ENCODE results near the gene VPS54. TPM values are rescaled to one million over a fixed set of nuclear protein-coding genes. Genes with fewer than 3 reads are reported as not detected.

The VPS54 gene
- polyA plus RNA-seq, 1 of the 3 experiments (the other 2 are of a cell fraction): 5.3 TPM

DNA sequence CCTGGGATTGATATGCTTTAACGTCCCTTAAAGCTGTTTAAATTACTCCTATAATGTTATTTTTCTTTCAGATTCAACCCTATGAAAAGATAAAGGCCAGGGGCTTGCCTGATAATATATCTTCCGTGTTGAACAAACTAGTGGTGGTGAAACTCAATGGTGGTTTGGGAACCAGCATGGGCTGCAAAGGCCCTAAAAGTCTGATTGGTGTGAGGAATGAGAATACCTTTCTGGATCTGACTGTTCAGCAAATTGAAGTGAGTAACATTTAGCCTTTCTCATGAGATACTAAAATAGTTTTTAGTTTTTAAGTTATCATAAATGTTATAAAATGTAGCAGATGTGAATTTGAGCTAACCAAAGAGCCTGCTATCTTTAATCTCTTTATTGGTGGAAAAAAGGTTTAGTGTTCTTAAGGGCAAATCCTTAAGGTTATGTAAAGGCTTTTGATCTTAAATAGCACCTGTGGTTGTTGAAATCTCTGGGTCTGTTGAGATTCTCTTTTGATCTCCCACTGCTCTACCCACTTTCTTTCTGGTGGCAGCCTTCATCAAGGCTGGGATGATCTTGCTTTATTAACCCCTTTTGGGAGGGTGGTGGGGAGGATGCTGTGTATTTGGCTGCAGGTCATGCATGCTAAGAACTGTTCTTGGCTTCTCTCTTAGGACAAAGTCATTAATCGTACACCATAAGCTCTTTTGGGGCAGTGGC, 136.7 kb downstream of the VPS54 start:
- no peaks in the 10 kb centered on the region for H3K9me2 ChIP-seq
- no peak overlapping the region for H3K4me2 ChIP-seq
- peaks cover 56 to 62% of the 10 kb centered on the region in 2 experiments for H3K36me3 ChIP-seq (replicated peaks in 1 of 2; ENCODE audit: control insufficient read depth in 1 of 2, insufficient read depth in 2 of 2, low read length in 1 of 2)
- H3F3A ChIP-seq (replicated peaks; ENCODE audit: insufficient read depth): peaks cover 4% of the 10 kb centered on the region
- H3K9me3 ChIP-seq: no peaks in the 10 kb centered on the region
- H2AFZ ChIP-seq (ENCODE audit: low read depth): no peak overlapping the region
- H3K4me3 ChIP-seq (ENCODE audit: low read depth in 2 of 2, low read length in 1 of 2): no peak overlapping the region
- TF ChIP-seq, protein P1, sequence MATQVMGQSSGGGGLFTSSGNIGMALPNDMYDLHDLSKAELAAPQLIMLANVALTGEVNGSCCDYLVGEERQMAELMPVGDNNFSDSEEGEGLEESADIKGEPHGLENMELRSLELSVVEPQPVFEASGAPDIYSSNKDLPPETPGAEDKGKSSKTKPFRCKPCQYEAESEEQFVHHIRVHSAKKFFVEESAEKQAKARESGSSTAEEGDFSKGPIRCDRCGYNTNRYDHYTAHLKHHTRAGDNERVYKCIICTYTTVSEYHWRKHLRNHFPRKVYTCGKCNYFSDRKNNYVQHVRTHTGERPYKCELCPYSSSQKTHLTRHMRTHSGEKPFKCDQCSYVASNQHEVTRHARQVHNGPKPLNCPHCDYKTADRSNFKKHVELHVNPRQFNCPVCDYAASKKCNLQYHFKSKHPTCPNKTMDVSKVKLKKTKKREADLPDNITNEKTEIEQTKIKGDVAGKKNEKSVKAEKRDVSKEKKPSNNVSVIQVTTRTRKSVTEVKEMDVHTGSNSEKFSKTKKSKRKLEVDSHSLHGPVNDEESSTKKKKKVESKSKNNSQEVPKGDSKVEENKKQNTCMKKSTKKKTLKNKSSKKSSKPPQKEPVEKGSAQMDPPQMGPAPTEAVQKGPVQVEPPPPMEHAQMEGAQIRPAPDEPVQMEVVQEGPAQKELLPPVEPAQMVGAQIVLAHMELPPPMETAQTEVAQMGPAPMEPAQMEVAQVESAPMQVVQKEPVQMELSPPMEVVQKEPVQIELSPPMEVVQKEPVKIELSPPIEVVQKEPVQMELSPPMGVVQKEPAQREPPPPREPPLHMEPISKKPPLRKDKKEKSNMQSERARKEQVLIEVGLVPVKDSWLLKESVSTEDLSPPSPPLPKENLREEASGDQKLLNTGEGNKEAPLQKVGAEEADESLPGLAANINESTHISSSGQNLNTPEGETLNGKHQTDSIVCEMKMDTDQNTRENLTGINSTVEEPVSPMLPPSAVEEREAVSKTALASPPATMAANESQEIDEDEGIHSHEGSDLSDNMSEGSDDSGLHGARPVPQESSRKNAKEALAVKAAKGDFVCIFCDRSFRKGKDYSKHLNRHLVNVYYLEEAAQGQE (IDR thresholded peaks at IDR 0.05; ENCODE audit: low read depth, low read length): no peak
- TF ChIP-seq NRF1 (IDR thresholded peaks at IDR 0.05; ENCODE audit: low read depth, low read length) (no peak), YY1 (IDR thresholded peaks at IDR 0.05; ENCODE audit: low read depth) (no peak), RFX5 (IDR thresholded peaks at IDR 0.05; ENCODE audit: low read length) (no peak), RXRA (IDR thresholded peaks at IDR 0.05; ENCODE audit: borderline replicate concordance, low read depth) (no peak)
- TF ChIP-seq, protein P2, sequence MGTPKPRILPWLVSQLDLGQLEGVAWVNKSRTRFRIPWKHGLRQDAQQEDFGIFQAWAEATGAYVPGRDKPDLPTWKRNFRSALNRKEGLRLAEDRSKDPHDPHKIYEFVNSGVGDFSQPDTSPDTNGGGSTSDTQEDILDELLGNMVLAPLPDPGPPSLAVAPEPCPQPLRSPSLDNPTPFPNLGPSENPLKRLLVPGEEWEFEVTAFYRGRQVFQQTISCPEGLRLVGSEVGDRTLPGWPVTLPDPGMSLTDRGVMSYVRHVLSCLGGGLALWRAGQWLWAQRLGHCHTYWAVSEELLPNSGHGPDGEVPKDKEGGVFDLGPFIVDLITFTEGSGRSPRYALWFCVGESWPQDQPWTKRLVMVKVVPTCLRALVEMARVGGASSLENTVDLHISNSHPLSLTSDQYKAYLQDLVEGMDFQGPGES (IDR thresholded peaks at IDR 0.05; ENCODE audit: low read depth, low read length): no peak
- H3K79me2 ChIP-seq (ENCODE audit: insufficient read depth): 0 out of 2 replicates have a peak, but pooled peaks cover 7% of the 10 kb centered on the region
- ChIA-PET POLR2A (no interaction called here), CTCF (interaction anchor here (1.5 kb wide), 1 partner anchor 21 kb away, joined by 4 read pairs; no protein-coding TSS in a partner anchor)
- no peaks in the 10 kb centered on the region for H3K4me1 ChIP-seq (ENCODE audit: control insufficient read depth in 1 of 2, insufficient read depth in 2 of 2, low read depth in 1 of 2, low read length in 1 of 2)
- no peak overlapping the region for H3K9ac ChIP-seq
- DNase-seq: no peak
- no peaks in the 10 kb centered on the region for H4K20me1 ChIP-seq (ENCODE audit: insufficient read depth)
- H3K27ac ChIP-seq (ENCODE audit: low read depth in 2 of 2, low read length in 1 of 2): no peak overlapping the region
- 99% methylated on average over 3 of the region's 3 CpGs for WGBS (ENCODE audit: low lambda C conversion rate)
- H3K27me3 ChIP-seq (ENCODE audit: insufficient read depth): no peaks in the 10 kb centered on the region

DNA sequence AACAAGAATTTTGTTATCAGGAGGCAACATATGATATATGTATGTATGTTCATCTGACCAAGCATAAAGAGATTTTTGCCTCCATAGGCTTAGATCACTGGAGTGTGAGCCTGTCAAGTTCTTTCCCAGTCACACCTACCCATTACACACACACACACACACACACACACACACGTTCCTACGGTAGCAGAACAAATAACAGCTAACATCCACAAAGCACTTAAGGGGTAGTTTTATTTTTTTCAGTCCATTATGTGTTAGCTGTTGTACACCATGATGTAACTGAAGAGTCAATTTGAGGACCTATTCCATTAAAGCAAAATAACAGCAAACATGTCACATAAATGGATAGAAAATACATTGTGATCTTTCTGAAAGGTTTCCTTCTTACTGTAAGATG, 138.0 kb downstream of the VPS54 start:
- Histone ChIP-seq H3K4me1 (ENCODE audit: control insufficient read depth in 1 of 2, insufficient read depth in 2 of 2, low read depth in 1 of 2, low read length in 1 of 2) (no peaks in the 10 kb centered on the region), H3F3A (replicated peaks; ENCODE audit: insufficient read depth) (no peaks in the 10 kb centered on the region), H3K36me3 (replicated peaks in 1 of 2; ENCODE audit: control insufficient read depth in 1 of 2, insufficient read depth in 2 of 2, low read length in 1 of 2) (peaks cover 45 to 60% of the 10 kb centered on the region in 2 experiments), H3K9me2 (no peaks in the 10 kb centered on the region), H3K27ac (ENCODE audit: low read depth in 2 of 2, low read length in 1 of 2) (no peak overlapping the region), H3K27me3 (ENCODE audit: insufficient read depth) (no peaks in the 10 kb centered on the region), H3K9ac (no peak overlapping the region), H4K20me1 (ENCODE audit: insufficient read depth) (no peaks in the 10 kb centered on the region), H2AFZ (ENCODE audit: low read depth) (no peak overlapping the region), H3K4me3 (ENCODE audit: low read depth in 2 of 2, low read length in 1 of 2) (no peak overlapping the region), H3K9me3 (no peaks in the 10 kb centered on the region), H3K79me2 (ENCODE audit: insufficient read depth) (peaks cover 11% of the 10 kb centered on the region; the same call in 1 of the 2 replicates), H3K4me2 (no peak overlapping the region)
- ChIA-PET POLR2A (no interaction called here), CTCF (interaction anchor here (1.0 to 1.1 kb wide), 2 partner anchors 9 to 189 kb away, joined by 3 read pairs; no protein-coding TSS in a partner anchor)
- TF ChIP-seq, protein P3, sequence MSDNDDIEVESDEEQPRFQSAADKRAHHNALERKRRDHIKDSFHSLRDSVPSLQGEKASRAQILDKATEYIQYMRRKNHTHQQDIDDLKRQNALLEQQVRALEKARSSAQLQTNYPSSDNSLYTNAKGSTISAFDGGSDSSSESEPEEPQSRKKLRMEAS (IDR thresholded peaks at IDR 0.05; ENCODE audit: low read depth): no peak
- TF ChIP-seq GABPA (IDR thresholded peaks at IDR 0.05; ENCODE audit: low read depth) (no peak), RXRA (IDR thresholded peaks at IDR 0.05; ENCODE audit: borderline replicate concordance, low read depth) (no peak), RCOR1 (IDR thresholded peaks at IDR 0.05; ENCODE audit: low read length) (no peak), FOXJ3 (CRISPR knock-in tag; IDR thresholded peaks at IDR 0.05) (no peak), POLR2AphosphoS5 (IDR thresholded peaks at IDR 0.05; ENCODE audit: low read depth, low read length) (no peak), EZH2phosphoT487 (IDR thresholded peaks at IDR 0.05; ENCODE audit: borderline replicate concordance, low read depth) (no peak), JUND (IDR thresholded peaks at IDR 0.05) (no peak), GATA2 (CRISPR knock-in tag; IDR thresholded peaks at IDR 0.05) (no peak), FOXM1 (IDR thresholded peaks at IDR 0.05; ENCODE audit: low read depth) (no peak)
- TF ChIP-seq, protein P1 (IDR thresholded peaks at IDR 0.05; ENCODE audit: low read depth, low read length): no peak
- TF ChIP-seq, protein P2 (IDR thresholded peaks at IDR 0.05; ENCODE audit: low read depth, low read length): no peak
- DNase-seq: no peak
- 95% methylated on average over 2 of the region's 2 CpGs for WGBS (ENCODE audit: low lambda C conversion rate)
